ENCODE measurements around the gene ERO1B. TPM values are rescaled to one million over a fixed set of nuclear protein-coding genes. Genes with fewer than 3 reads are reported as not detected.
A peak's percentile ranks its signal among the peaks of the same experiment; 100 is the strongest.

The ERO1B gene
- total RNA-seq, 1 experiment from 2014 or later, result not detected

DNA sequence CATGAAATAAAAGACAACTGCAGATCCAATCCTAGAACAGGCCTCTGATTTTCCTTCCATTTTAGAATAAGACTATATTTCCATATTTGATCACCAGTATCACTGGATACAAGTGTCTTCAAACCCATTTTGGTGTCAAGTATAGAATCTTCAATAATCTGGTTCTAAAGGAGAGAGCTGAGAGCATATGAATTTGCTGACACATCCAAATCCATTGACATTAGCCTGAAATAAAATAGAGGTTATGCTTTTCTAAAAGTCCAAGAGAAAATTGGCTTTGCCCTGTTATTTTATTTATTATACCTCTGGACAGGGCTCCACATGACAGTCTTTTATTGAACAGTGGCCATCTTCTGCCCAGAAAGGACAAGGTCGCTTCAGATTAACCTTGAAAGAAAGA lies 28.6 kb downstream of the ERO1B start:
- ChIA-PET POLR2A (ENCODE audit: unreplicated experiment) (no interaction called here), CTCF (no interaction called here)
- no peaks in the 10 kb centered on the region for H3F3A ChIP-seq (ENCODE audit: insufficient read depth, low read depth)
- H3K9me2 ChIP-seq (ENCODE audit: insufficient read depth), result no peaks in the 10 kb centered on the region
- intact Hi-C loops (cut with micrococcal nuclease; ENCODE audit: unreplicated experiment), result no loop called here
- no peaks in the 10 kb centered on the region for H4K20me1 ChIP-seq (ENCODE audit: insufficient read depth)
- TF ChIP-seq EZH2 (IDR thresholded peaks at IDR 0.05; ENCODE audit: low read depth) (no peak), CTCF (conservative IDR thresholded peaks at IDR 0.05) (no peak)
- no peaks in the 10 kb centered on the region for H3K36me3 ChIP-seq (ENCODE audit: low read depth)
- H3K4me2 ChIP-seq, result no peak overlapping the region
- no TSS peak for BruUV-seq (replicated peaks)
- H3K9me3 ChIP-seq (ENCODE audit: insufficient read depth, low read depth), result no peaks in the 10 kb centered on the region; the same call in 1 of the 2 replicates
- H3K4me3 ChIP-seq, result no peak overlapping the region
- no peaks in the 10 kb centered on the region for H3K27me3 ChIP-seq (ENCODE audit: insufficient read depth, low read depth)
- no peak overlapping the region for H3K27ac ChIP-seq
- no peak for DNase-seq
- H2AFZ ChIP-seq, result no peak overlapping the region
- no peaks in the 10 kb centered on the region for H3K79me2 ChIP-seq (ENCODE audit: low read depth)
- no peaks in the 10 kb centered on the region for H3K4me1 ChIP-seq (replicated peaks; ENCODE audit: insufficient read depth)

DNA sequence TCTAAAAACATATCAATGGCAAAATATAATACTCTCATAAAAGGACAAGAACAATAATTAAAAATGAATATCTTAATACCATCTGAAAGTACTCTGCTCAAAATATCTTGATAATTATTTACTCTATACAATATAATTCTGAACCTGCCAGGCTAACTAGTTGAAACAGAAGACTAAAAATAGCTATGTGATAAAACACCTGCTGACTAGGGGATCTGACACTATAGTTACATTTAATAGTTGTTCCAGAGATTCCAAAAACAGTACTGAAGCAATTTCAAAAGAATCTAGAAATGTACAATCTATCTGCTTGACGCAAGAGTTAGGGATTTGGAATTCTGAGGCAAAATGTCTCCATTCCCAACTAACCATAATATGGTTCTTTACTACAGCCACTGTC lies 30.2 kb downstream of the ERO1B start:
- no peaks in the 10 kb centered on the region for H3K4me1 ChIP-seq (replicated peaks; ENCODE audit: insufficient read depth)
- ChIA-PET CTCF (no interaction called here), POLR2A (ENCODE audit: unreplicated experiment) (no interaction called here)
- no peaks in the 10 kb centered on the region for H3K9me3 ChIP-seq (ENCODE audit: insufficient read depth, low read depth)
- no peaks in the 10 kb centered on the region for H3K27me3 ChIP-seq (ENCODE audit: insufficient read depth, low read depth)
- intact Hi-C loops (cut with micrococcal nuclease; ENCODE audit: unreplicated experiment), result no loop called here
- no peaks in the 10 kb centered on the region for H3K79me2 ChIP-seq (ENCODE audit: low read depth)
- no peaks in the 10 kb centered on the region for H3K9me2 ChIP-seq (ENCODE audit: insufficient read depth)
- no peaks in the 10 kb centered on the region for H4K20me1 ChIP-seq (ENCODE audit: insufficient read depth)
- no peak overlapping the region for H3K4me3 ChIP-seq
- H3F3A ChIP-seq (ENCODE audit: insufficient read depth, low read depth), result no peaks in the 10 kb centered on the region
- no peak for TF ChIP-seq CTCF (conservative IDR thresholded peaks at IDR 0.05)
- TF ChIP-seq EZH2 (IDR thresholded peaks at IDR 0.05; ENCODE audit: low read depth), result no peak
- BruUV-seq (replicated peaks), result no TSS peak
- H3K36me3 ChIP-seq (ENCODE audit: low read depth), result no peaks in the 10 kb centered on the region
- H2AFZ ChIP-seq, result peak overlapping the region; percentile 1; the same call in 1 of the 2 replicates
- no peak for DNase-seq
- no peak overlapping the region for H3K4me2 ChIP-seq
- no peak overlapping the region for H3K27ac ChIP-seq

- POLR2A ChIA-PET (ENCODE audit: unreplicated experiment), result no interaction called here
- TF ChIP-seq CTCF (conservative IDR thresholded peaks at IDR 0.05), result no peak
- TF ChIP-seq EZH2 (IDR thresholded peaks at IDR 0.05; ENCODE audit: low read depth), result no peak
- intact Hi-C loops (cut with micrococcal nuclease; ENCODE audit: unreplicated experiment), result no loop called here
Measured at GRCh38 chr1:236247286-236247685, 34.5 kb downstream of the ERO1B start.

More at GRCh38 chr1:236247286-236247685, 34.5 kb downstream of the ERO1B start:
- Histone ChIP-seq H3K27ac (no peak overlapping the region), H3K4me2 (no peak overlapping the region), H3K27me3 (ENCODE audit: insufficient read depth, low read depth) (no peaks in the 10 kb centered on the region), H3K9me3 (ENCODE audit: insufficient read depth, low read depth) (no peaks in the 10 kb centered on the region), H4K20me1 (ENCODE audit: insufficient read depth) (no peaks in the 10 kb centered on the region), H3K36me3 (ENCODE audit: low read depth) (no peaks in the 10 kb centered on the region), H3K4me3 (no peak overlapping the region), H3K4me1 (replicated peaks; ENCODE audit: insufficient read depth) (no peaks in the 10 kb centered on the region), H3F3A (ENCODE audit: insufficient read depth, low read depth) (no peaks in the 10 kb centered on the region), H3K79me2 (ENCODE audit: low read depth) (no peaks in the 10 kb centered on the region), H2AFZ (no peak overlapping the region), H3K9me2 (ENCODE audit: insufficient read depth) (no peaks in the 10 kb centered on the region)
- CTCF ChIA-PET, result no interaction called here
- BruUV-seq (replicated peaks), result no TSS peak
- DNase-seq, result no peak
